Kidney epithelial cell (primary cell): ENCODE data around the gene ZNF407. TPM values are rescaled to one million over a fixed set of nuclear protein-coding genes. Genes with fewer than 3 reads are reported as not detected.

ENCODE experiments used
- DNase-seq: peaks from one replicate; pipeline ENCODE4 v3.0.0-alpha.2; 2010; ENCODE audit warnings: low read depth
- H3K27me3 ChIP-seq: 2 replicates; pipeline ENCODE4 v1.6.0; 2011; ENCODE audit warnings: low read length; ENCODE audit not compliant: control insufficient read depth, insufficient read depth
- H3K36me3 ChIP-seq: 2 replicates; pipeline ENCODE4 v1.5.1; 2011; ENCODE audit warnings: low read length; ENCODE audit not compliant: control insufficient read depth, insufficient read depth
- H3K4me3 ChIP-seq: 2 replicates; pipeline ENCODE4 v1.5.1; 2011; ENCODE audit warnings: low read depth, mild to moderate bottlenecking, control low read depth, low read length
- total RNA-seq: library from RNA; depleted of rRNA; stranded (reverse); fragments of >200 nt; gene quantifications from 2 replicates; pipeline ENCODE4 v1.2.3, GENCODE V29; 2015
- TF ChIP-seq, protein P1 (sequence below): IDR thresholded peaks from 2 replicates; pipeline ENCODE4 v1.5.1; 2011; ENCODE audit warnings: mild to moderate bottlenecking, moderate library complexity, low read length, control low read depth, inconsistent platforms; ENCODE audit not compliant: insufficient read depth, poor library complexity, severe bottlenecking

ZNF407 gene
- total RNA-seq, 1 donor from 2014 or later = 8.2 TPM

DNA sequence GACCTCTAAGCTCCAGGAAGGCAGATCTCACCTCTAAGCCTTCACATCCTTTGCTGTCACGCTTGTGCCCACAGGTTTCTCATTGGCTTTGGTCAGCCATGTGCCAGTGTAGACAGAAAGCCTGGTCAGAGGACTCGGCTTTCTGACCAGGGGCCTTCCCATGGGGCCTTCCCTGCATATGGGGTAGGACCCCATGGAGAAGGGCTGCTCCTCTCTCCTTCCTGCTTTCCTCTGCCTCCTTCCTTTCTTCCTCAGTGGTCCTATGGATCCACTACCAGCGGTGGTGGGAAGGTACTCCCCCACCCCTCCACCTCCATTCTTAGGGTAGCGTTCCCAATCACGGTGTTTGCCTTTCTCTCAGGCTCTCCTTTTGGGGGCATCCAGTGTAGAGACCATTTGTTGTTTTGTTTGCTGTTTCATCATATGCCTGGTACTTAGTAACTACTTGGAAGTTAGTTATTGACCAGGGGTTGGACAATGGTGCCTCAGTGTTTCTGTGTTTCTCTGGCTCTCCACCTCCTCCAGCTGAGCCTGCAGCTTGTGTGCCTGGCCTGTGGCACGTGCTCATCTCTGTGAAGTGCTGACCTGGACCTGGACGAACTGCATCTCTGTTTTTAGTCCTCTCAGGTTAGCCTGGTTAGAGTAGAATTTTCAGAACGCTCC is 71.6 kb downstream of the ZNF407 start:
- H3K4me3 ChIP-seq = no peak overlapping the region
- no peak for DNase-seq
- no peaks in the 10 kb centered on the region for H3K36me3 ChIP-seq
- H3K27me3 ChIP-seq = no peaks in the 10 kb centered on the region
- TF ChIP-seq, protein P1, sequence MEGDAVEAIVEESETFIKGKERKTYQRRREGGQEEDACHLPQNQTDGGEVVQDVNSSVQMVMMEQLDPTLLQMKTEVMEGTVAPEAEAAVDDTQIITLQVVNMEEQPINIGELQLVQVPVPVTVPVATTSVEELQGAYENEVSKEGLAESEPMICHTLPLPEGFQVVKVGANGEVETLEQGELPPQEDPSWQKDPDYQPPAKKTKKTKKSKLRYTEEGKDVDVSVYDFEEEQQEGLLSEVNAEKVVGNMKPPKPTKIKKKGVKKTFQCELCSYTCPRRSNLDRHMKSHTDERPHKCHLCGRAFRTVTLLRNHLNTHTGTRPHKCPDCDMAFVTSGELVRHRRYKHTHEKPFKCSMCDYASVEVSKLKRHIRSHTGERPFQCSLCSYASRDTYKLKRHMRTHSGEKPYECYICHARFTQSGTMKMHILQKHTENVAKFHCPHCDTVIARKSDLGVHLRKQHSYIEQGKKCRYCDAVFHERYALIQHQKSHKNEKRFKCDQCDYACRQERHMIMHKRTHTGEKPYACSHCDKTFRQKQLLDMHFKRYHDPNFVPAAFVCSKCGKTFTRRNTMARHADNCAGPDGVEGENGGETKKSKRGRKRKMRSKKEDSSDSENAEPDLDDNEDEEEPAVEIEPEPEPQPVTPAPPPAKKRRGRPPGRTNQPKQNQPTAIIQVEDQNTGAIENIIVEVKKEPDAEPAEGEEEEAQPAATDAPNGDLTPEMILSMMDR = no peak

DNA sequence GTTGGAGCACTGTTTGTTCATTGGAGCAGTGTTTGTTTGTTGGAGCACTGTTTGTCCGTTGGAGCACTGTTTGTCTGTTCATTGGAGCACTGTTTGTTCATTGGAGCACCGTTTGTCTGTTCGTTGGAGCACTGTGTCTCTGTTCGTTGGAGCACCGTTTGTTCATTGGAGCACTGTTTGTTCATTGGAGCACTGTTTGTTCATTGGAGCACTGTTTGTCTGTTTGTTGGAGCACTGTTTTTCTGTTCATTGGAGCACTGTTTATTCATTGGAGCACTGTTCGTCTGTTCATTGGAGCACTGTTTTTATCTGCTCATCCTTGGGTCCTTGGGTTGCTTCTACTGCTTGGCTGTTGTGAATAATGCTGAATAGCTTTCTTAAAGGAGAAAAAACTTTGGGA is 74.7 kb downstream of the ZNF407 start:
- no peak overlapping the region for H3K4me3 ChIP-seq
- no peaks in the 10 kb centered on the region for H3K27me3 ChIP-seq
- DNase-seq = no peak
- no peaks in the 10 kb centered on the region for H3K36me3 ChIP-seq
- TF ChIP-seq, protein P1 = no peak

DNA sequence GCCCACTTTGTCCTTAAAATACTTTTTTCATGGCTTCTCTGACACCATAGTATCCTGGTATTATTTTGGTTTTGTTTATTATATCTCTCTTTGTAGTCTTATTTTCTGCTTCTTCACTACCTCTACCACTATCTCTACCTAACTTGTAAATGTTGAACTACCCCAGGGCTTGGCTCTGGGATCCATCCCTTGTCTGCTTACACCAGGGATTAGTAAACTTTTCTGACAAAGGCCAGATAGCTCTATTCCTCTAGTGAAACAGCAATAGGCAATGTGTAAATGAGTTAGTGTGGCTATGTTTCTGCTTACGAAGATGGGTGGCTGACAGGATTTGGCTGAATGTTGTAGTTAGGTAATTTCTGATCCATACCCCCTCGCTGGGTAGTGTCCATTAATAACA is 76.8 kb downstream of the ZNF407 start:
- Histone ChIP-seq H3K4me3 (no peak overlapping the region), H3K27me3 (no peaks in the 10 kb centered on the region), H3K36me3 (no peaks in the 10 kb centered on the region)
- TF ChIP-seq, protein P1 = no peak
- DNase-seq = no peak

DNA sequence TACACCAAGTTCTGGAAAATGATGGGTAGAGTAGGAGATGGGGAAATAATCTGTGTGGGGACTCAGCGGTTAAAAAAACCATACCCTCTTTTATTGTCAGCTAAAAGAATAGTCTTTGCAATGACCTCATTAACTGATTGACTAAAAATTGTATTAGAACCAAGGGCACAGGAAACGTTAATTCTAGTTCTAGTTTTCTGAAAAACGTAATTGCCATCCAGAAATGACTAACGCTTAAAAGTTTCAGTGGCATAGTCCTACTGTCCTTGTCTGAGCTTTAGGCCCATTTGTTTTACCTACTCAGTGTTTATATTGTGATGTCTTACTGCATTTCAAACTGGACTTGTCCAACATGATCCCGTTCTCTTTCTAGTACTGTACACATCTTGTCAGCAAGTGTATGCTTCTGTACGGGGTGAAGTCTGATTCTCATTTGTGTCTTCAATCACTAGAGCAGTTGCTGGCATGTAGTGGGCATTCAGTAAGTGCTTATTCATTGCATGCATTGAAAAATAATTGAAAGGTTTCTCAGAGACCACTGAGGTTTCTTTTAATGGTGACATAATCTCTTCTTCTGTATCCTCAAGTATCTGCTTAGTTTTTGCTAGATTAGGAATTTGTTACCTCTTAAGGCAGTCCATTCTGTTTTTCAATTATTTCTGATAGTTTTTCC is 81.5 kb downstream of the ZNF407 start:
- no peak for DNase-seq
- Histone ChIP-seq H3K4me3 (no peak overlapping the region), H3K27me3 (no peaks in the 10 kb centered on the region), H3K36me3 (no peaks in the 10 kb centered on the region)
- TF ChIP-seq, protein P1 = no peak

DNA sequence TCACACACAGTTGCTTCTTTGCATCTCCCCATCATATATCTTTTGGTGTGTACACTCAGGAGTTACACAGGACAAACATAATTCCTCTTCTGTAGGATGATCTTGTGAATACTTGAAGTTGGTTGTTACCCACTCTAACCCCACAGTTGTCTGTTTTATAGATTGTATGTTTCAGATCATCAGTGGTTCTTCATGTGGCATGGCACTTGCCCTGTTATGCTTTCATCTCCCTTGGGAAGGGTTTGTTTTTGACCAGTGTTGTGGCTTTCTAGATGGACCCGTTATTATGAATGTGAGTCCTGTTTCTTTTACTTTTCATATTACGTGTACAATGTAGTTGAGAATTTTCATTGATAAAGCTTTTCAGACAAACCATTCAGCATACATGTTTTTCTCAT is 82.0 kb downstream of the ZNF407 start:
- Histone ChIP-seq H3K27me3 (no peaks in the 10 kb centered on the region), H3K4me3 (no peak overlapping the region), H3K36me3 (no peaks in the 10 kb centered on the region)
- no peak for DNase-seq
- TF ChIP-seq, protein P1 = no peak
